ENCODE measurements around the gene ACO1.

GRCh38 chr9:32424616-32425015, 40.2 kb downstream of the ACO1 start:
- TF ChIP-seq CEBPG (CRISPR knock-in tag; IDR thresholded peaks at IDR 0.05): no peak
- TF ChIP-seq CEBPG (tag; conservative IDR thresholded peaks at IDR 0.05 in 1 of 2, IDR thresholded peaks at IDR 0.05 in 1 of 2): no peak
- no peak for TF ChIP-seq ZNF668 (CRISPR knock-in tag; IDR thresholded peaks at IDR 0.05)
- no peak for TF ChIP-seq UBTF (IDR thresholded peaks at IDR 0.05; ENCODE audit: borderline replicate concordance in 1 of 2, low read depth in 2 of 2, low read length in 2 of 2)
- TF ChIP-seq FOXJ3 (CRISPR knock-in tag; IDR thresholded peaks at IDR 0.05): no peak
- TF ChIP-seq ZBTB1 (CRISPR knock-in tag; IDR thresholded peaks at IDR 0.05; ENCODE audit: borderline replicate concordance, low read depth): no peak
- no peak for TF ChIP-seq NR2C2 (CRISPR knock-in tag; IDR thresholded peaks at IDR 0.05)
- no peak for TF ChIP-seq NR2C2 (tag; IDR thresholded peaks at IDR 0.05)
- TF ChIP-seq SMC3 (conservative IDR thresholded peaks at IDR 0.05; ENCODE audit: insufficient read depth, low read depth, low read length): no peak
- TF ChIP-seq CBFB (CRISPR knock-in tag; IDR thresholded peaks at IDR 0.05): no peak
- TF ChIP-seq KAT2B (IDR thresholded peaks at IDR 0.05; ENCODE audit: low read depth, low read length): no peak
- no peak for TF ChIP-seq ZBTB2 (IDR thresholded peaks at IDR 0.05)
- no peak for TF ChIP-seq POLR2A (conservative IDR thresholded peaks at IDR 0.05)
- TF ChIP-seq E2F6 (IDR thresholded peaks at IDR 0.05; ENCODE audit: borderline replicate concordance in 1 of 2, extremely low read depth in 1 of 2, insufficient read depth in 1 of 2, insufficient read length in 1 of 2, low read depth in 1 of 2, low read length in 1 of 2, poor library complexity in 1 of 2, severe bottlenecking in 1 of 2): no peak

Data from K562 (cell line).